ENCODE results near the gene TBC1D24. TPM values are rescaled to one million over a fixed set of nuclear protein-coding genes. Genes with fewer than 3 reads are reported as not detected.

Gene TBC1D24
- polyA plus RNA-seq, 1 donor (not counting 4 experiments of a cell fraction or from before 2014, with no cell fraction given): 3.0 TPM

Small RNAs within 50 kb of the gene (small RNA-seq; reads per million reads assigned to genes)
- 0 reads per million in 3 experiments for gene AC093525.1 (ENCODE audit: insufficient read length in 3 of 3, low read depth in 3 of 3, low replicate concordance in 1 of 3)
- gene MIR3178 (ENCODE audit: insufficient read length in 3 of 3, low read depth in 3 of 3, low replicate concordance in 1 of 3): 0 reads per million in 3 experiments
- 0 reads per million in 3 experiments for gene MIR6768 (ENCODE audit: insufficient read length in 3 of 3, low read depth in 3 of 3, low replicate concordance in 1 of 3)

Other genes with a start within 250 kb of the TBC1D24 start
- gene DNASE1L2, start 238.7 kb upstream of the TBC1D24 start, polyA plus RNA-seq: 0.31 to 1.1 TPM (median 0.41 TPM) in 3 replicates
- 19.7 to 32.0 TPM (median 24.2 TPM) in 3 replicates for gene ECI1, start 223.5 kb upstream of the TBC1D24 start, polyA plus RNA-seq
- 79.2 to 226 TPM (median 89.4 TPM) in 3 replicates for gene RNPS1, start 207.0 kb upstream of the TBC1D24 start, polyA plus RNA-seq
- 0.06 to 0.08 TPM (median 0.08 TPM) in 3 replicates for gene ABCA3, start 134.4 kb upstream of the TBC1D24 start, polyA plus RNA-seq
- 1.3 to 8.3 TPM (median 3.5 TPM) in 3 replicates for gene CCNF, start 45.7 kb upstream of the TBC1D24 start, polyA plus RNA-seq
- 2.4 to 2.8 TPM (median 2.7 TPM) in 3 replicates for gene TEDC2, start 15.0 kb upstream of the TBC1D24 start, polyA plus RNA-seq
- not detected in 3 replicates for gene NTN3, start 3.8 kb upstream of the TBC1D24 start, polyA plus RNA-seq
- 10.6 to 109 TPM (median 11.4 TPM) in 3 replicates for gene ATP6V0C, start 38.8 kb downstream of the TBC1D24 start, polyA plus RNA-seq
- gene AMDHD2, start 45.2 kb downstream of the TBC1D24 start, polyA plus RNA-seq: 8.9 to 26.3 TPM (median 12.0 TPM) in 3 replicates
- not detected in 3 replicates for gene CEMP1, start 56.3 kb downstream of the TBC1D24 start, polyA plus RNA-seq
- 23.4 to 27.2 TPM (median 23.6 TPM) in 3 replicates for gene PDPK1, start 62.9 kb downstream of the TBC1D24 start, polyA plus RNA-seq
- 29.0 to 41.1 TPM (median 36.1 TPM) in 3 replicates for gene KCTD5, start 207.4 kb downstream of the TBC1D24 start, polyA plus RNA-seq
- gene PRSS27, start 245.1 kb downstream of the TBC1D24 start, polyA plus RNA-seq: 0.20 to 0.67 TPM (median 0.22 TPM) in 3 replicates